Upper lobe of left lung (tissue), 6 donors: ENCODE results near the gene ITPKB. TPM values are rescaled to one million over a fixed set of nuclear protein-coding genes. Genes with fewer than 3 reads are reported as not detected.
A peak's percentile ranks its signal among the peaks of the same experiment; 100 is the strongest.
"Not testable (repeated sequence)": the region's sequence is repeated elsewhere in the genome, so short reads cannot be mapped to it uniquely, and the experiment has no call there.

Experiments
- ATAC-seq, 2 donors: fragments of 200-7000 bp; cut with Tn5 transposase; one replicate each; pipeline ENCODE4 v1.9.1; 2022; ENCODE audit warnings: mild to moderate bottlenecking in 2 of 2, moderate library complexity in 2 of 2; ENCODE audit not compliant: low FRiP score in 2 of 2
- DNase-seq, 2 donors: peaks; one replicate each; pipeline ENCODE4 v3.0.0-alpha.2; 2019 to 2020
- H3K27ac ChIP-seq, 4 donors: fragments of 200-600 bp; sonication (generic); one replicate each; pipeline ENCODE4 v1.5.1; 2016 to 2019
- H3K27me3 ChIP-seq, 4 donors: fragments of 200-600 bp; sonication (generic); one replicate each; pipeline ENCODE4 v1.5.1; 2017 to 2019
- H3K36me3 ChIP-seq, 4 donors: fragments of 200-600 bp; sonication (generic); one replicate each; pipeline ENCODE4 v1.5.1; 2016 to 2019
- H3K4me1 ChIP-seq, 4 donors: fragments of 200-600 bp; sonication (generic); one replicate each; pipeline ENCODE4 v1.5.1; 2018 to 2019
- H3K4me3 ChIP-seq, 4 donors: fragments of 200-600 bp; sonication (generic); one replicate each; pipeline ENCODE4 v1.5.1; 2017 to 2019; ENCODE audit warnings: mild to moderate bottlenecking in 2 of 4, moderate library complexity in 1 of 4
- H3K9me3 ChIP-seq, 4 donors: fragments of 200-600 bp; sonication (generic); one replicate each; pipeline ENCODE4 v1.5.1; 2018 to 2019
- CTCF ChIP-seq, 6 experiments: fragments of 450-650 bp in 4 of 6; fragments of 200-600 bp in 2 of 6; sonication (generic) in 2 of 6; IDR thresholded peaks; one replicate each; pipeline ENCODE4 v1.5.1; 2016 to 2019; ENCODE audit warnings: antibody characterized with exemption in 6 of 6
- EP300 ChIP-seq, 4 donors: sonication (generic); formaldehyde crosslinking; IDR thresholded peaks; one replicate each; pipeline ENCODE4 v1.5.1; 2017; ENCODE audit warnings: antibody characterized with exemption in 4 of 4, control low read depth in 2 of 4
- POLR2A ChIP-seq, 4 donors: fragments of 450-650 bp; IDR thresholded peaks; one replicate each; pipeline ENCODE4 v1.5.1; 2016 to 2017; ENCODE audit warnings: antibody characterized with exemption in 4 of 4, mild to moderate bottlenecking in 2 of 4
- POLR2AphosphoS5 ChIP-seq, 2 donors: sonication (generic); formaldehyde crosslinking; IDR thresholded peaks; one replicate each; pipeline ENCODE4 v1.5.1; 2017; ENCODE audit warnings: antibody characterized with exemption in 2 of 2
- WGBS, 2 donors: methylation state at CpG; one replicate each; pipeline ENCODE4 v1.1.5; 2017 to 2018; 5-methylcytosine and 5-hydroxymethylcytosine counted together
- total RNA-seq, 6 donors: library from RNA; depleted of rRNA in 4 of 6; stranded (reverse); fragments of >200 nt in 4 of 6; gene quantifications; one replicate each; pipeline versions ENCODE4 v1.1.0 to v1.2.1, GENCODE V29; 2016 to 2021
- donor health status: DM: no; HTN: no; CAD: no; lungs with moderate emphysema.
- donor health status: DM: no; HTN: yes; CAD: no; lungs with severe emphysema.

ITPKB gene
- total RNA-seq, 6 donors from 2014 or later = 19.8 to 62.9 (median 45.8) TPM

DNA sequence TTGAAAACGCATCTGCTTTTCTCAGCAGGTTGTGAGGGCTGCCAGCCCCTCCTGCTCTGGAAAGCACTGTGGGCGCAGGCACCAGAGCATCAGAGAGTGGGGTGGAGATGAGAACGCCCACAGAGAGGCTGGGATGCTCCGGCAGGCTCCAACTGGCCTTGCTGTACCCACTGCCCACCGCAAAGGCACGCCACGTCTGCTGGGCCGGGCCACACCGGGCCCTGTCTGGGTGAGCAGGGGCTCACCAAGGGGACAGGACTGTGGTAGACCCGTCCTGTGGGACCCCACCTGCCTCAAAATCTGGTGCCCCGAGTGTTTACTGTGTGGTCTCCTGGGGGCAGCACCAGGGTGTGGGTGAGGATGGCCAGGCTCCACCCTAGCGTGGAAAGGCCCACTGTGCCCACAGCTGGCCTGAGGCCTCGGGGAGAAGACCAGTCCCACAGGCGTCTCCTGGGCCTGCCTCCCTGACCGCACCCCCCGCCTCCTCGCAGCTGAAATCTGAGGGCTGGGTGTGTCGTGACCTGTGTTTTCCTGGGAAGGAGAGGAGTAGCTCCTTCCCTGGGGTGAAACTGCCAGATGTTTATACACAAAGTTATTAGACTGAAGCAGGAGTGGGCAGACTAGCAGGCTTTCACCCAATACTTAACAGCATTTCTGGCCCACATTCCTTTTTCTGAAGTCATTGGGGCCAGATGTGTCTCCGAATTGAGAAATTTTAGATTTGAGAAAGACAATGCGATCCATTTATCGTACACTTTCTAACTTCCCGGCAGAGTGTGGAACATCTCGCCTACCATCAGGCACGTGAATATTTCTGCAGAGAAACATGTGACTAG, 136.7 kb downstream of the ITPKB start:
- Histone ChIP-seq H3K4me1 (peaks cover 4 to 19% (median 7%) of the 10 kb centered on the region in 4 donors), H3K4me3 (peak overlapping the region in 2 of 4 donors; percentile 2 to 26), H3K27ac (peak overlapping the region in 3 of 4 donors; percentile 24 to 54 (median 52)), H3K9me3 (no peaks in the 10 kb centered on the region), H3K27me3 (no peaks in the 10 kb centered on the region), H3K36me3 (no peaks in the 10 kb centered on the region)
- TF ChIP-seq EP300 (IDR thresholded peaks at IDR 0.05) (peak in 2 of 4 donors; percentile 61 to 65), POLR2A (IDR thresholded peaks at IDR 0.05) (no peak), POLR2AphosphoS5 (IDR thresholded peaks at IDR 0.05) (peak; percentile 7 to 25)
- ATAC-seq = peak; percentile 2 to 81
- DNase-seq = peak in 1 of 2 donors; percentile 73
- WGBS, 2 donors = 69 to 79% methylated on average over 15 to 23 of the region's 24 CpGs

DNA sequence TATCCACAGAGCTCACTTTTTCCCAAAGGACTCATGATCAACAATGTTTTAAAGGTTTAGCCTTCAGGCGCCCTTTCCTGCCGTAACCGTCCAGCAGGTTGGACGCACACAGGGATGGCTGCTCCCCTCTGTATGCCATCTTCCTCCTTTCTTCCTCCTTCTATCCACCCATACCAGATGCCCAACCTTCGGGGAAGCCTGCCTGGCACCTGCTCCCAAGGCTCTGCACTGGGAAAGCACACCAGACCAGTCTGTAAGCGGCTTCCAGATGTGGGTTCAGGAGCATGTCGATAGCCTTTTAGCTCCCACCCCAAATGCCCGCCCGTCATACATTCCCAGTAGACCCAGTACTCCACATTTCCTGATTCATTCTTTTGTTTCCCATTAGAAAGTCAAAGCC, 137.6 kb downstream of the ITPKB start:
- no peak overlapping the region for H3K4me3 ChIP-seq
- TF ChIP-seq POLR2AphosphoS5 (IDR thresholded peaks at IDR 0.05) = no peak
- no peak for TF ChIP-seq EP300 (IDR thresholded peaks at IDR 0.05)
- TF ChIP-seq CTCF (IDR thresholded peaks at IDR 0.05) = no peak
- no peak for TF ChIP-seq POLR2A (IDR thresholded peaks at IDR 0.05)
- H3K27me3 ChIP-seq = no peaks in the 10 kb centered on the region
- H3K27ac ChIP-seq = no peak overlapping the region
- 88 to 92% methylated on average over 9 of the region's 9 CpGs for WGBS, 2 donors
- no peaks in the 10 kb centered on the region for H3K9me3 ChIP-seq
- peaks cover 4 to 19% (median 7%) of the 10 kb centered on the region in 4 donors for H3K4me1 ChIP-seq
- no peak for ATAC-seq
- DNase-seq = no peak
- H3K36me3 ChIP-seq = no peaks in the 10 kb centered on the region

DNA sequence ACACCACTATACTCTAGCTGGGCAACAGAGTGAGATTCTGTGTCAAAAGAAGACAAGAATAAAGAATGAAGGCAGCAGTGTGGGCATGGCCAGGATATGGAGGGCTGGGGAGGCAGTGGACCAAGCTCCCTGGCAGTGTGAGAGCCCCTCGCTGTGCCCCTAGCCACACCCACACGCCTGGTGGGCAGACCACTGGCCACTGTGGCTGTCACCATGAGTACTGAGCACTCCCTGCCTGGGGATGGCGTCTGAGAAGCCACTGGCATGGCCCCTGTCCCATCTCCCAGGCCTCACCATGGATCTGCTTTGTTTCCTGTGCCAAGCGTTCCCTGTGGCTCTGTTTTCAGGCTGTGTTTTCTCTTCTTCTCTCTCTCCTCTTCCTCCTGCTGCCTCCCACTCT, 138.8 kb downstream of the ITPKB start:
- DNase-seq (no peak), ATAC-seq (no peak)
- no peak overlapping the region for H3K27ac ChIP-seq
- H3K9me3 ChIP-seq = peaks cover 0 to 5% (median 0%) of the 10 kb centered on the region in 4 donors
- TF ChIP-seq EP300 (IDR thresholded peaks at IDR 0.05) (no peak), POLR2A (IDR thresholded peaks at IDR 0.05) (no peak), POLR2AphosphoS5 (IDR thresholded peaks at IDR 0.05) (no peak), CTCF (IDR thresholded peaks at IDR 0.05) (no peak)
- 85 to 88% methylated on average over 4 of the region's 4 CpGs for WGBS, 2 donors
- H3K27me3 ChIP-seq = no peaks in the 10 kb centered on the region
- H3K4me1 ChIP-seq = peaks cover 4 to 19% (median 7%) of the 10 kb centered on the region in 4 donors
- no peaks in the 10 kb centered on the region for H3K36me3 ChIP-seq
- H3K4me3 ChIP-seq = no peak overlapping the region

DNA sequence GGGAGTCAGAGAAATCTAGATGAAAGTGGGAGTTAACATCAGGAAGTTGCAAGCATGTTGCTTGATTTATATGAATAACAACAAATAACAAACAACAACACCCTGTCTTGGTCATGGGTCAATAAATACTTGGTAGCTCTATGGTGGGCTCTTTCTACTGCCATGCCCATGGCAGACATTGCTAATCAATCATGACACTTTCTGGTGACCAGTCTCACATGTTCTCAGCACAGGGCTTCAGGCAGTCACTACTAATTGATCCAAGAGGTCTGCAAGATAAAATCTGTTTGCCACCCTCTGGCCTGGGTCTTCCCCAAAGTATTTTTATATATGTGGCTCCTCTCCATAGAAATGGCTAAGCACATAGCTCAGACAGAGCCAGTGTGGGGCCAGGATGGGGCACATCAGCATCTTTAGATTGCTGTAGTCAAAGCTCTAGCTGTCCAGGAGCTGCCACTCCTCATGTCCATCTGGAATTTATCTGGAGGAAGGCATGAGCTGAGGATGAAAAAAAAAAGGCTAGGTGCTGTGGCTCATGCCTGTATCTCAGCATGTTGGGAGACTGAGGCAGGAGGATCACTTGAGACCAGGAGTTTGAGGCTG, 139.3 kb downstream of the ITPKB start:
- no peak for DNase-seq
- Histone ChIP-seq H3K4me3 (no peak overlapping the region), H3K4me1 (peaks cover 4 to 19% (median 7%) of the 10 kb centered on the region in 4 donors), H3K27ac (no peak overlapping the region), H3K36me3 (no peaks in the 10 kb centered on the region), H3K27me3 (no peaks in the 10 kb centered on the region), H3K9me3 (peaks cover 0 to 5% (median 0%) of the 10 kb centered on the region in 4 donors)
- TF ChIP-seq CTCF (IDR thresholded peaks at IDR 0.05) = no peak
- no peak for ATAC-seq

- not testable (repeated sequence) for H3K4me3 ChIP-seq, H3K27me3 ChIP-seq, H3K36me3 ChIP-seq, ATAC-seq, H3K9me3 ChIP-seq, DNase-seq, H3K27ac ChIP-seq
- WGBS, 2 donors = 89 to 92% methylated on average over 3 of the region's 3 CpGs
- peaks cover 4 to 15% (median 7%) of the 10 kb centered on the region in 4 donors for H3K4me1 ChIP-seq
Observed at GRCh38 chr1:226598955-226599354, 140.1 kb downstream of the ITPKB start.
